GM18867 (cell line): Measurements from ENCODE around the gene PGA4.
"Not testable (repeated sequence)": the region's sequence is repeated elsewhere in the genome, so short reads cannot be mapped to it uniquely, and the experiment has no call there.

Experiments
- ATAC-seq: cut with Tn5 transposase; IDR thresholded peaks from one replicate; pipeline ENCODE4 v1.9.1; 2021; ENCODE audit warnings: mild to moderate bottlenecking, moderate library complexity; ENCODE audit not compliant: unreplicated experiment

The PGA4 gene

GRCh38 chr11:61248071-61248470, 25.9 kb downstream of the PGA4 start:
- not testable (repeated sequence) for ATAC-seq

- not testable (repeated sequence) for ATAC-seq
Measured at GRCh38 chr11:61249201-61249600, 27.1 kb downstream of the PGA4 start.

- ATAC-seq = not testable (repeated sequence)
Measured at GRCh38 chr11:61250796-61251765, 28.9 kb downstream of the PGA4 start.

GRCh38 chr11:61252332-61252731, 30.2 kb downstream of the PGA4 start:
- ATAC-seq = not testable (repeated sequence)

- peak; percentile 76 for ATAC-seq
Measured at GRCh38 chr11:61254403-61255025, 32.4 kb downstream of the PGA4 start.

GRCh38 chr11:61256710-61257482, 34.7 kb downstream of the PGA4 start:
- no peak for ATAC-seq

GRCh38 chr11:61258546-61258945, 36.4 kb downstream of the PGA4 start:
- ATAC-seq = no peak

GRCh38 chr11:61259363-61259762, 37.2 kb downstream of the PGA4 start:
- no peak for ATAC-seq

GRCh38 chr11:61264371-61264770, 42.2 kb downstream of the PGA4 start:
- no peak for ATAC-seq

GRCh38 chr11:61264795-61265194, 42.6 kb downstream of the PGA4 start:
- no peak for ATAC-seq

GRCh38 chr11:61265357-61265756, 43.2 kb downstream of the PGA4 start:
- no peak for ATAC-seq

- ATAC-seq = no peak
Measured at GRCh38 chr11:61266602-61267001, 44.5 kb downstream of the PGA4 start.

GRCh38 chr11:61267437-61267841, 45.3 kb downstream of the PGA4 start:
- ATAC-seq = no peak

- ATAC-seq = no peak
Measured at GRCh38 chr11:61268588-61269250, 46.6 kb downstream of the PGA4 start.

- ATAC-seq = no peak
Measured at GRCh38 chr11:61270354-61271076, 48.4 kb downstream of the PGA4 start.

- no peak for ATAC-seq
Measured at GRCh38 chr11:61272731-61273130, 50.6 kb downstream of the PGA4 start.

GRCh38 chr11:61273178-61274078, 51.3 kb downstream of the PGA4 start:
- no peak for ATAC-seq

GRCh38 chr11:61274084-61274483, 51.9 kb downstream of the PGA4 start:
- ATAC-seq = no peak

- no peak for ATAC-seq
Measured at GRCh38 chr11:61275191-61275590, 53.0 kb downstream of the PGA4 start.
